PC-3 (cell line): Measurements from ENCODE around the gene RBMX2. TPM values are rescaled to one million over a fixed set of nuclear protein-coding genes. Genes with fewer than 3 reads are reported as not detected.

Experiments
- ATAC-seq: fragments of 200-7000 bp; cut with Tn5 transposase; 2 replicates; pipeline ENCODE4 v1.9.1; 2020; ENCODE audit warnings: mild to moderate bottlenecking, moderate library complexity
- BruUV-seq: library from RNA; stranded (reverse); fragments of 400-500 nt; replicated peaks from 2 replicates; lab custom pipeline; 2021; lab: Mats Ljungman, UMichigan
- CTCF ChIA-PET: fragments of 300-600 bp; sonication (Branson Sonifier 250); formaldehyde crosslinking; loops from one replicate; lab custom pipeline; 2022; ENCODE audit warnings: antibody characterized with exemption; lab: Charles Lee
- POLR2A ChIA-PET: fragments of 300-600 bp; sonication (Branson Sonifier 250); formaldehyde crosslinking; loops from one replicate; lab custom pipeline; 2022; ENCODE audit warnings: antibody characterized with exemption; ENCODE audit not compliant: unreplicated experiment; lab: Charles Lee
- DNase-seq: peaks from one replicate; pipeline ENCODE4 v3.0.0-alpha.2; 2015
- H2AFZ ChIP-seq: fragments of 300-600 bp; sonication (generic); 2 replicates; pipeline ENCODE4 v1.6.0; 2016; ENCODE audit warnings: antibody characterized with exemption, low read length
- H3F3A ChIP-seq: fragments of 300-600 bp; sonication (generic); one replicate; pipeline ENCODE4 v1.6.0; 2017; ENCODE audit warnings: antibody characterized with exemption, low read length, control low read depth, mild to moderate bottlenecking; ENCODE audit not compliant: unreplicated experiment
- H3K27ac ChIP-seq: fragments of 300-600 bp; sonication (generic); 2 replicates; pipeline ENCODE4 v1.5.1; 2016; ENCODE audit warnings: mild to moderate bottlenecking, low read length
- H3K27me3 ChIP-seq: fragments of 300-600 bp; sonication (generic); 2 replicates; pipeline ENCODE4 v1.6.1; 2016; ENCODE audit warnings: low read length, mixed read lengths
- H3K36me3 ChIP-seq: fragments of 300-600 bp; sonication (generic); 2 replicates; pipeline ENCODE4 v1.6.1; 2016; ENCODE audit warnings: low read depth, mixed run types, low read length, mixed read lengths
- H3K4me1 ChIP-seq: fragments of 300-600 bp; sonication (generic); 2 replicates; pipeline ENCODE4 v1.5.1; 2016; ENCODE audit warnings: low read length; ENCODE audit not compliant: insufficient read depth
- H3K4me2 ChIP-seq: fragments of 300-600 bp; sonication (generic); 2 replicates; pipeline ENCODE4 v1.6.0; 2016; ENCODE audit warnings: low read length
- H3K4me3 ChIP-seq: fragments of 300-600 bp; sonication (generic); 2 replicates; pipeline ENCODE4 v1.5.1; 2016; ENCODE audit warnings: mild to moderate bottlenecking, low read length, mixed read lengths
- H3K79me2 ChIP-seq: fragments of 300-600 bp; sonication (generic); 2 replicates; pipeline ENCODE4 v1.6.1; 2017; ENCODE audit warnings: low read length, mixed read lengths
- H3K9ac ChIP-seq: fragments of 300-600 bp; sonication (generic); 2 replicates; pipeline ENCODE4 v1.6.0; 2016; ENCODE audit warnings: mild to moderate bottlenecking, low read length
- H3K9me2 ChIP-seq: fragments of 300-600 bp; sonication (generic); replicated peaks from 2 replicates; pipeline ENCODE4 v1.6.1; 2016; ENCODE audit warnings: mixed run types, low read length, mixed read lengths
- H3K9me3 ChIP-seq: fragments of 300-600 bp; sonication (generic); 2 replicates; pipeline ENCODE4 v1.6.1; 2016; ENCODE audit warnings: low read length, mixed read lengths
- H4K20me1 ChIP-seq: fragments of 300-600 bp; sonication (generic); 2 replicates; pipeline ENCODE4 v1.6.1; 2016; ENCODE audit warnings: low read length, mixed read lengths
- CTCF ChIP-seq: fragments of 300-600 bp; sonication (generic); conservative IDR thresholded peaks from 2 replicates; pipeline ENCODE4 v1.5.1; 2017; ENCODE audit warnings: antibody characterized with exemption, low read depth, mild to moderate bottlenecking, low read length
- EZH2 ChIP-seq: fragments of 300-600 bp; sonication (generic); IDR thresholded peaks from one replicate; pipeline ENCODE4 v1.6.1; 2017; ENCODE audit warnings: antibody characterized with exemption, mild to moderate bottlenecking, low read length; ENCODE audit not compliant: unreplicated experiment
- EZH2phosphoT487 ChIP-seq: fragments of 300-600 bp; sonication (generic); IDR thresholded peaks from 2 replicates; pipeline ENCODE4 v1.6.1; 2018; ENCODE audit warnings: mild to moderate bottlenecking, antibody characterized with exemption, low read length, borderline replicate concordance
- intact Hi-C: fragments of 100-400 bp; cut with micrococcal nuclease; formaldehyde crosslinking; loops from 2 replicates; pipeline ENCODE4 v1.9.0; 2023
- total RNA-seq: library from RNA; depleted of rRNA; stranded (reverse); fragments of >200 nt; gene quantifications from 2 replicates; pipeline ENCODE4 v1.2.3, GENCODE V29; 2014

RBMX2 gene
- total RNA-seq, 1 experiment from 2014 or later = 31.6 TPM

GRCh38 chrX:130378024-130378669 is 23.6 kb upstream of the RBMX2 start:
- Histone ChIP-seq H3K4me1 (no peaks in the 10 kb centered on the region), H3K27ac (no peak overlapping the region), H3K9me3 (no peaks in the 10 kb centered on the region), H2AFZ (no peak overlapping the region), H3K36me3 (no peaks in the 10 kb centered on the region), H3K9ac (no peak overlapping the region), H3F3A (no peaks in the 10 kb centered on the region), H3K27me3 (no peaks in the 10 kb centered on the region), H4K20me1 (no peaks in the 10 kb centered on the region), H3K9me2 (no peaks in the 10 kb centered on the region), H3K4me2 (no peak overlapping the region), H3K79me2 (no peaks in the 10 kb centered on the region), H3K4me3 (no peak overlapping the region)
- ATAC-seq (no peak), DNase-seq (no peak)
- BruUV-seq = no TSS peak
- no peak for TF ChIP-seq CTCF
- no peak for TF ChIP-seq EZH2phosphoT487
- no peak for TF ChIP-seq EZH2
- intact Hi-C loops = no loop called here
- POLR2A ChIA-PET = no interaction called here
- CTCF ChIA-PET = no interaction called here

GRCh38 chrX:130385520-130385919 is 16.3 kb upstream of the RBMX2 start, which contains the start of gene GPR119:
GPR119 (minus strand) TSS chrX:130385674; CDS start chrX:130385447, 227 bp downstream.
- POLR2A ChIA-PET = no interaction called here
- H3K9me3 ChIP-seq = no peaks in the 10 kb centered on the region
- BruUV-seq = no TSS peak
- intact Hi-C loops = no loop called here
- no peak within 1 kb of the TSS for H3K4me3 ChIP-seq
- DNase-seq = no peak
- H3F3A ChIP-seq = no peaks in the 10 kb centered on the region
- TF ChIP-seq EZH2 = no peak
- H3K4me2 ChIP-seq = no peak within 1 kb of the TSS
- no peak for ATAC-seq
- H3K27ac ChIP-seq = no peak within 1 kb of the TSS
- H3K9me2 ChIP-seq = no peaks in the 10 kb centered on the region
- CTCF ChIA-PET = no interaction called here
- H3K9ac ChIP-seq = no peak within 1 kb of the TSS
- H4K20me1 ChIP-seq = no peaks in the 10 kb centered on the region
- H3K79me2 ChIP-seq = no peaks in the 10 kb centered on the region
- no peaks in the 10 kb centered on the region for H3K36me3 ChIP-seq
- no peaks in the 10 kb centered on the region for H3K4me1 ChIP-seq
- no peak within 1 kb of the TSS for H2AFZ ChIP-seq
- H3K27me3 ChIP-seq = no peaks in the 10 kb centered on the region

GRCh38 chrX:130386408-130386808 is 15.4 kb upstream of the RBMX2 start:
- ChIA-PET POLR2A (no interaction called here), CTCF (interaction anchor here (0.6 kb wide), 1 partner anchor 461 kb away, joined by 10 read pairs; no protein-coding TSS in a partner anchor)
- TF ChIP-seq EZH2 (no peak), EZH2phosphoT487 (no peak), CTCF (no peak)
- H3K79me2 ChIP-seq = no peaks in the 10 kb centered on the region
- no peak overlapping the region for H3K4me2 ChIP-seq
- ATAC-seq (no peak), DNase-seq (no peak)
- intact Hi-C loops = no loop called here
- no peaks in the 10 kb centered on the region for H3K9me2 ChIP-seq
- no peaks in the 10 kb centered on the region for H3K9me3 ChIP-seq
- H2AFZ ChIP-seq = no peak overlapping the region
- no TSS peak for BruUV-seq
- H3K27me3 ChIP-seq = no peaks in the 10 kb centered on the region
- H3K9ac ChIP-seq = no peak overlapping the region
- H3K4me1 ChIP-seq = no peaks in the 10 kb centered on the region
- H4K20me1 ChIP-seq = no peaks in the 10 kb centered on the region
- no peaks in the 10 kb centered on the region for H3F3A ChIP-seq
- no peak overlapping the region for H3K27ac ChIP-seq
- no peak overlapping the region for H3K4me3 ChIP-seq
- no peaks in the 10 kb centered on the region for H3K36me3 ChIP-seq
